MM.1S (cell line): ENCODE results near the gene FBXW4.

ENCODE experiments used
- DNase-seq: peaks from one replicate; pipeline ENCODE4 v3.0.0-alpha.2; 2015
- H2AFZ ChIP-seq: fragments of 300-600 bp; sonication (generic); 2 replicates; pipeline ENCODE4 v1.6.0; 2016; ENCODE audit warnings: antibody characterized with exemption, low read length
- H3F3A ChIP-seq: fragments of 300-600 bp; sonication (generic); 2 replicates; pipeline ENCODE4 v1.6.1; 2016; ENCODE audit warnings: mild to moderate bottlenecking, antibody characterized with exemption, low read length, moderate library complexity, mixed read lengths; ENCODE audit not compliant: insufficient read depth
- H3K27ac ChIP-seq: fragments of 300-600 bp; sonication (generic); 2 replicates; pipeline ENCODE4 v1.5.1; 2016; ENCODE audit warnings: mild to moderate bottlenecking, low read length
- H3K27me3 ChIP-seq: fragments of 300-600 bp; sonication (generic); replicated peaks from 2 replicates; pipeline ENCODE4 v1.6.0; 2016; ENCODE audit warnings: low read length; ENCODE audit not compliant: insufficient read depth
- H3K36me3 ChIP-seq: fragments of 300-600 bp; sonication (generic); replicated peaks from 2 replicates; pipeline ENCODE4 v1.6.1; 2016; ENCODE audit warnings: mild to moderate bottlenecking, low read length, mixed read lengths; ENCODE audit not compliant: insufficient read depth
- H3K4me1 ChIP-seq: fragments of 300-600 bp; sonication (generic); 2 replicates; pipeline ENCODE4 v1.6.1; 2016; ENCODE audit warnings: low read length, mixed read lengths
- H3K4me2 ChIP-seq: fragments of 300-600 bp; sonication (generic); 2 replicates; pipeline ENCODE4 v1.6.0; 2016; ENCODE audit warnings: low read depth, low read length
- H3K4me3 ChIP-seq: fragments of 300-600 bp; sonication (generic); 2 replicates; pipeline ENCODE4 v1.5.1; 2016; ENCODE audit warnings: low read length, mixed read lengths
- H3K79me2 ChIP-seq: fragments of 300-600 bp; sonication (generic); 2 replicates; pipeline ENCODE4 v1.6.1; 2016; ENCODE audit warnings: mixed run types, low read length, mixed read lengths
- H3K9ac ChIP-seq: fragments of 300-600 bp; sonication (generic); 2 replicates; pipeline ENCODE4 v1.6.1; 2016; ENCODE audit warnings: low read length, mixed read lengths
- H3K9me2 ChIP-seq: fragments of 300-600 bp; sonication (generic); replicated peaks from 2 replicates; pipeline ENCODE4 v1.6.1; 2016; ENCODE audit warnings: mild to moderate bottlenecking, low read length, mixed read lengths; ENCODE audit not compliant: insufficient read depth
- H3K9me3 ChIP-seq: fragments of 300-600 bp; sonication (generic); replicated peaks from 2 replicates; pipeline ENCODE4 v1.6.1; 2016; ENCODE audit warnings: mild to moderate bottlenecking, low read length, mixed read lengths; ENCODE audit not compliant: insufficient read depth
- H4K20me1 ChIP-seq: fragments of 300-600 bp; sonication (generic); 2 replicates; pipeline ENCODE4 v1.6.1; 2016; ENCODE audit warnings: mild to moderate bottlenecking, low read length, moderate library complexity, mixed read lengths; ENCODE audit not compliant: insufficient read depth
- EZH2 ChIP-seq: fragments of 300-600 bp; sonication (generic); optimal IDR thresholded peaks from 2 replicates; pipeline ENCODE3; 2017; ENCODE audit warnings: low read depth, mild to moderate bottlenecking, antibody characterized with exemption, low read length, mixed read lengths
- EZH2phosphoT487 ChIP-seq: fragments of 300-600 bp; sonication (generic); IDR thresholded peaks from 2 replicates; pipeline ENCODE4 v1.6.1; 2018; ENCODE audit warnings: antibody characterized with exemption, low read length
- TF ChIP-seq, protein P1 (sequence below): fragments of 300-600 bp; sonication (generic); IDR thresholded peaks from 2 replicates; pipeline ENCODE4 v1.5.1; 2016; ENCODE audit warnings: antibody characterized with exemption, low read length, mixed read lengths

FBXW4 gene

GRCh38 chr10:101568054-101568745 lies 126.8 kb downstream of the FBXW4 start:
- DNase-seq, result no peak
- H3K4me2 ChIP-seq, result no peak overlapping the region

DNA sequence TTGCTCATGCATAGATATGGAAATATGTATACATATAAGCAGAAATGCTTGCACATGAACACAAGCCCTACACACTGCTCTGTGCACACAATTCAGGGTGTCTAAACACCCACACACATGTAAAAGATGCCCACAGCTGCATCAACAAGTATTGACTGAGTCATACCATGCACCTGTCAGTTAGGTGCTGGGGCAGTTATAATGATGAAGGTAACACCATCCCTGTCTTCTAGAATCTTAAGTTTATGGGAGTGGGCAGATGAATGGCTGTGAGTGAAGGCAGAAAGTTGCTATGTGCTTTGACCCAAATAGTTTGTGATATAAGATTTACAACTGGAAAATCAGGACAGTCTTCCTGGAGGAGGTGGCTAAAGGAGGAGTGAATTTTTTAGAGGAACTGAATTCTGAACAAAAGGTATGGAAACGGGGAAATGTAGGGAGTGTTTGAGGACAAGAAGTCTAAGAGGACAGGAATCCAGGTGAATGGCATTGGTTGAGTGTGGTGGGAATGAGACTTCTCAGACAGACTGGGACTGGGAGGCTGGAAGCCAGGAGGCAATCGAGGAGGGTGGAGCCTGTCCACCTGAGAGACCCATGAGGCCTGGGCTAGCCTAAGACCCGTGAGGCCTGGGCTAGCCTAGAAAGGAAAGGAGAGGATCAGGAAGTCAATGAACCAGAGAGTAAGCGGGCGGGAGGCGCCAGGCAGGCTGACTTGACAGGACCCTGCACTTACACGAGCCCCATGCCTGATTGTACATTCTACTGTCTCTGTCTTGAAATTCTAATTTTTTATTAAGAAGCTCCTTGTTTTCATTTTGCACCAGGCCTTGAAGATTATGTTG lies 127.6 kb downstream of the FBXW4 start:
- TF ChIP-seq EZH2phosphoT487 (no peak), EZH2 (no peak)
- TF ChIP-seq, protein P1, sequence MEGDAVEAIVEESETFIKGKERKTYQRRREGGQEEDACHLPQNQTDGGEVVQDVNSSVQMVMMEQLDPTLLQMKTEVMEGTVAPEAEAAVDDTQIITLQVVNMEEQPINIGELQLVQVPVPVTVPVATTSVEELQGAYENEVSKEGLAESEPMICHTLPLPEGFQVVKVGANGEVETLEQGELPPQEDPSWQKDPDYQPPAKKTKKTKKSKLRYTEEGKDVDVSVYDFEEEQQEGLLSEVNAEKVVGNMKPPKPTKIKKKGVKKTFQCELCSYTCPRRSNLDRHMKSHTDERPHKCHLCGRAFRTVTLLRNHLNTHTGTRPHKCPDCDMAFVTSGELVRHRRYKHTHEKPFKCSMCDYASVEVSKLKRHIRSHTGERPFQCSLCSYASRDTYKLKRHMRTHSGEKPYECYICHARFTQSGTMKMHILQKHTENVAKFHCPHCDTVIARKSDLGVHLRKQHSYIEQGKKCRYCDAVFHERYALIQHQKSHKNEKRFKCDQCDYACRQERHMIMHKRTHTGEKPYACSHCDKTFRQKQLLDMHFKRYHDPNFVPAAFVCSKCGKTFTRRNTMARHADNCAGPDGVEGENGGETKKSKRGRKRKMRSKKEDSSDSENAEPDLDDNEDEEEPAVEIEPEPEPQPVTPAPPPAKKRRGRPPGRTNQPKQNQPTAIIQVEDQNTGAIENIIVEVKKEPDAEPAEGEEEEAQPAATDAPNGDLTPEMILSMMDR, result no peak
- Histone ChIP-seq H3K9ac (no peak overlapping the region), H3K79me2 (no peaks in the 10 kb centered on the region), H2AFZ (no peak overlapping the region), H3F3A (no peaks in the 10 kb centered on the region), H3K27me3 (peaks cover 3% of the 10 kb centered on the region; the same call in 1 of the 2 replicates), H3K4me1 (no peaks in the 10 kb centered on the region), H3K36me3 (no peaks in the 10 kb centered on the region), H3K4me2 (no peak overlapping the region), H3K27ac (no peak overlapping the region), H4K20me1 (no peaks in the 10 kb centered on the region), H3K9me3 (no peaks in the 10 kb centered on the region), H3K9me2 (no peaks in the 10 kb centered on the region), H3K4me3 (no peak overlapping the region)
- no peak for DNase-seq

More at GRCh38 chr10:101568054-101568745, 126.8 kb downstream of the FBXW4 start:
- H3K36me3 ChIP-seq, result no peaks in the 10 kb centered on the region
- H2AFZ ChIP-seq, result no peak overlapping the region
- no peak overlapping the region for H3K9ac ChIP-seq
- H3F3A ChIP-seq, result no peaks in the 10 kb centered on the region
- TF ChIP-seq EZH2, result no peak
- TF ChIP-seq, protein P1, result no peak
- no peak for TF ChIP-seq EZH2phosphoT487
- peaks cover 3% of the 10 kb centered on the region; the same call in 1 of the 2 replicates for H3K27me3 ChIP-seq
- H3K9me2 ChIP-seq, result no peaks in the 10 kb centered on the region
- no peaks in the 10 kb centered on the region for H3K79me2 ChIP-seq
- no peak overlapping the region for H3K27ac ChIP-seq
- no peak overlapping the region for H3K4me3 ChIP-seq
- no peaks in the 10 kb centered on the region for H3K9me3 ChIP-seq
- no peaks in the 10 kb centered on the region for H3K4me1 ChIP-seq
- H4K20me1 ChIP-seq, result no peaks in the 10 kb centered on the region

DNA sequence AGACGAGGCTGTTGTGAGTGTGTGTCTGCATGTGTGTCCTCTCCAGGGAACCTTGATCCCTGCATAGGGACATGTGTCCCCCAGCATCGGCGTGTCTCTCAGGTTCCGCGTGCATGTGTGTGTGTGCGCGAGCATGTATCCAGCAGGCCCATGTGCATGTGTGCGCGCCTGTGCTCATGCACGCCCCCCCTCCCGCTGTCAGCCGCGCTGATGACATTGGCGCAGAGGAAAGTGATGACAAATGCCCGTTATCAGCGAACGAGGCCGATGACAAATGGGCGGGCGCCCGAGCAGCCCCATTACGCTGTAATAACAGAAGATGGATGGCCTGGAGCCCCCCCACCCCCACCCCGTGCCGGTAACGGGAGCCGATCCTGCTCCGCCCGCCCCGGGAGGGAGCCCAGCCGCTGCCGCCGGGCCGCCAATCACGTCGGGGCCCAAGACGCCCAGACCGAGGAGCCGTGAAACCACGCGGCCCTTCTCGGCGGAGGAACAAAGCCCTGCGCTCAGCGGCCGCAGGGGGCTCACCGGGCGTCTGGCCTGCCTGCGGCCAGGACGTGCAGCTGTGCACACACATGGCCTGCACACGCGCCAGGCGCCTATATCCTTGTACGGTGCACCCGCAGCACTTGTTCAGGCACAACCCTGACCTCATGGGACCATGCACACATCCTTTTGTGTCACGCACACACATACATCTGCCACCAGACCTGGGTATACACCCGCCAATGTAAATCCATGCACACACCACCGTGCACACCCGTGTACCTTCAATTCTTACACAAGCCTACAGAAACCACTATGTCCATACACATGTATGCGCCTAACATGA lies 128.4 kb downstream of the FBXW4 start:
- H3K27me3 ChIP-seq, result peaks cover 3% of the 10 kb centered on the region; the same call in 1 of the 2 replicates
- H2AFZ ChIP-seq, result no peak overlapping the region
- no peaks in the 10 kb centered on the region for H3K9me2 ChIP-seq
- no peak overlapping the region for H3K4me2 ChIP-seq
- no peak overlapping the region for H3K9ac ChIP-seq
- no peaks in the 10 kb centered on the region for H3F3A ChIP-seq
- no peaks in the 10 kb centered on the region for H3K9me3 ChIP-seq
- H3K79me2 ChIP-seq, result no peaks in the 10 kb centered on the region
- no peak overlapping the region for H3K27ac ChIP-seq
- H4K20me1 ChIP-seq, result no peaks in the 10 kb centered on the region
- no peaks in the 10 kb centered on the region for H3K36me3 ChIP-seq
- no peaks in the 10 kb centered on the region for H3K4me1 ChIP-seq
- DNase-seq, result no peak
- H3K4me3 ChIP-seq, result no peak overlapping the region
- TF ChIP-seq, protein P1, result no peak
- TF ChIP-seq EZH2phosphoT487 (no peak), EZH2 (no peak)
